ENCODE measurements around the gene C8A.

Gene C8A

DNA sequence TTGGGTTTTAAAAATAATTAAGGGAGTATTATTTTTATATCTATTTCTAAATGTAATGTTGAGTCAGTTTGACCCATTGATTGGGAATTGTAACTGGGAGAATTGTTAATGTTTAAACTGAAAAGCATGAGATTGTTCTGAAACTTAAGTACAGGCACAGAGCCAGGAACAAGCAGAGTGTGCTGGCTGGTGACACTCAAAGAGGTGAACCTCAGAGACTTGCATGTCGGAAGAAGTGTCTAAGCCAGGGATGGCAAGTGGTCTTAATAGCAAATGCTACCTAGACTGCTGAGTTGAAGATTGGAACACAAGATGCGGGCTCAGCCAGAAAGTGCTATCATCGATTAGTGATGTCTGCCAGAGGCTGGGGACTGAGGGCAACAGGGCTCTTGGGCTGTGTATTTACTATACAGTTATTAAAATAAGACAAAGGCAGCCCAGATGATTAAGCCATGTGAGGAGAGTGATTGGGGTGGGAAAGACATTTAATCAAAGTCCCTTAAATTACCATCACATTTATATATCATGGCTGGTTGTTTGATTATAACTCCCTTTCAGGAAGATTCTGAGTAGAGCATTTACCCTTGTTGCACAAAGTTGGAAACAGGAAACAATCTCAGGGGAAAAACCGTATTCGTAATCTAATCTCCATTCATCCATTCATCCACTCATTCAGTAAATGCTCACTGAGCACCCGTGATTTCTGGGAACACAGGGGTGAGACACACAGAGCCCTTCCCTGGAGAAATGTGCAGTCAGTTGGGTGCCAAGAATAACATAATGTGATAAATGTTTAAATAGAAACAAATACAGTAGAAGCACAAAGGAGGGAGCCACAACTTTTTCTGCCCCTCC lies 42.8 kb downstream of the C8A start:
- no peak for DNase-seq

DNA sequence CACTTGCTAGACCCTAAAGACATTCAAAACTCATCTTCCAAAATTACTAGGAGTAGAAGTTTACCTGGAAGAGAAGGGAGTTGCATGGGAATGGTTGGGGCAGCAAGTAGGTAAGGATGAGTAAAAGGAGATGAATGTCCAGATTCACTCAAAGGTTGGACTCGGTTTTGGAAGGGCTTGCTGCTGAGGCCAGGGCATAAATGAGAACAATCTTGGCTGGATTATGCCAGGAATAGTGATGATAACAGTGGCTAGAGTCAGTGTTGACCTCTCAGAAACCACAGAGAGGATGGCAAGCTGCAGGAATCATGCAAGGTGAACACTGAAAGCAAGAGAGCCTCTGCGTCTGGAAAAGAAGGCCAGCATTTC lies 43.4 kb downstream of the C8A start:
- no peak for DNase-seq

DNA sequence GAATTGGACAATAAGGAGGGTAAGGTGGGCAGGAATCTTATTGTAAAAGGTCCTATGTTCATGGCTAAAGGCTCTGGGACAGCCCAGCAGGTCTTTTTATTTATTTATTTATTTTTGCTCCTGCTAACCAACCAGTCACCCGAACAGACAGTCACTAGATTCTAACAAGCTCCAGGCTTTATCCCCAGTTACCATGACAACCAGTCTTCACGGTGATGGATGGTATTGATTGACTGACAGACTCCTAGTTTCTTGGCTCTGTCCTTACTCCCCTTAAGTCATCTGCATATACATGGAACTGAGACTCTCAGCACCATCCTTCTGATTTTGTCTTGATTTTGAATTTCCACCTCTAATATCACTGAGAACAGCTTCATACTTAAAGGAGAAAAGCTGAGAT lies 44.3 kb downstream of the C8A start:
- DNase-seq = no peak

DNA sequence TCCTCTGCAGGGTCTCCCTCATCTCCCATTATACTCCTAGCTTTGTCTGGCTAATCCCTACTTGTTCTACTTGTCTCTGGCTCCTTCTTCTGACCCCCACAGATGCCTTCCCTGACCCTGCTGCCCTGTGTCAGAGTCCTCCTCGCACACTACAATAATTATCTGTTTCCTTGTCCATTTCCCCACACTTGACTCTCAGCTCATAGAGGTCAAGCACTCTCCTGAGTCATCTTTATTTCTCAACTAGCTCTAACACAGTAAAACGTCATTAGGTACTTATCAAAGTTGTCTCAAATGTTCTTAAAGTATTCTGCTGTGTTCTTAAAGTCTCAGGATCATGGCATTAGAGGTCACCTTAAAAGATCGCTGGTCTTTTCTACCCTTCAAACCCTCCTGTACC lies 47.1 kb downstream of the C8A start:
- no peak for DNase-seq

DNA sequence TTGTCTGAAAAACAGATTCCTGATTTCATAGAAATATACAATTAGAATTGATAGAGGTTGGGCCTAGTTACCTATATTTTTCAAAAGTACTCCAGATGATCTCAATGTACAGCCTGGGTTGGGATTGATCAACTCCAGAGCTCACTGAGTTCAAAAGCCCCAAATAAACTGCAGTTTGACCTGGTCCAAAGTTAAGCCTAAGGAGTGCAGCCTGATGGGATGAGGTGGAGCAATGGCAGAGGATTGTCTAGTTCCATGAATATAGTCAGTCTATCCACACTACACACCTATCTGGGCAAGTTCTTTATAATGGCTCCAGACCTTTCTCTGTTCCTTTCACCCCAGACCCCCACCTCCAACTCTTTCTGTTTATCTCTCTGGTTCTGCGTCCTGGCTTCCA lies 49.2 kb downstream of the C8A start:
- no peak for DNase-seq

DNA sequence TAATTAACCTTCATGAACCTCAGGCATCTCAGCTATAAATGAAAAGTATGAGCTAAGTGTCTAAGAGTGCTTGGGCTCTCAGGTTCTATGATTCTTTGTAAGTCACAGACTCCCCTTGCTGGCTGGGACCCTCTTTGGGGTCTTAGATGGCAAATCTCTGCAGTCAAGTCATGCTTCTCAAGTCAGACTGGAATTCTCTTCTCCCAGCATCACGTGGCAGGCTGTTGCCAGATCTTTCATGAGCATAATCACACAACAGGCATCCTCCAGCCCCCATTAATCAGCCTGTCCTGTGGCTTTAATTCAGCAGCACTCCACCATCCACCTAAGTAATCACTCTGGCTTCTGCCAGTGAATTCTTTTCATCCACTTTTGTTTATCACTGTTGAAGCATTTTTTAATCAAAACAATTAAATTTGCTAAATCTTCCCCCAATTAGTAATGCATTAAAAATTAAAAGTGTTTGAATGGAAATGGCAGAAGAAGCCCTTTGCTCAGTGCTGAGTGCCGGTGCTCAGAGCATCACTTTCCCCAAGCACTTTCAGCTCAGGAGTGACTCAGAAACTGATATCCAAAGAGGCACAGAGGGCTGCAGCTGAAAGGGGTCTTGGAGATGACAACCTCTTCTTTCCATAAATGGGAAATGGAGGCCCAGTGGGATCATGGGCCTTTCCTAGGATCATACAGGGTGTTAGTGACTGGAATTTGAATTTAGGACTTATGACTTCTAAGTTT lies 50.2 kb downstream of the C8A start:
- no peak for DNase-seq

DNA sequence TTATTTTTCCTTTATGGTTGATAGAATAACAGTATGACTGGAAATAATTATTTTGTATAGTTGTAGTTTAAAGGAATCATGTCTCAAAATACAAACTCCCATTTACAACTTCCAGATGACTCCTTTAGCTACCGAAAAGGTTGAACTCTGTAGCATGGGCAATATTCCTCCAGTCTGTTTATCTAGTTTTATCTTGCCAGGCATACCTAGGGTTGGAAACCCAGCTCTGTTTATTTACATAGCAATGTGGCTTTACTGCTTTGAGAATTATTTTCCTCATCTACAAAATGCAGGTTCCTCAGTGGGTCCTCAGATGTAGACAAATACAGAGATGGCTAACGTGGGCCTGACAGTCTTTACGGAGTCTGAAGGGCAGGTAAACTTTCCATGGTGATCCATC lies 51.1 kb downstream of the C8A start:
- no peak for DNase-seq

DNA sequence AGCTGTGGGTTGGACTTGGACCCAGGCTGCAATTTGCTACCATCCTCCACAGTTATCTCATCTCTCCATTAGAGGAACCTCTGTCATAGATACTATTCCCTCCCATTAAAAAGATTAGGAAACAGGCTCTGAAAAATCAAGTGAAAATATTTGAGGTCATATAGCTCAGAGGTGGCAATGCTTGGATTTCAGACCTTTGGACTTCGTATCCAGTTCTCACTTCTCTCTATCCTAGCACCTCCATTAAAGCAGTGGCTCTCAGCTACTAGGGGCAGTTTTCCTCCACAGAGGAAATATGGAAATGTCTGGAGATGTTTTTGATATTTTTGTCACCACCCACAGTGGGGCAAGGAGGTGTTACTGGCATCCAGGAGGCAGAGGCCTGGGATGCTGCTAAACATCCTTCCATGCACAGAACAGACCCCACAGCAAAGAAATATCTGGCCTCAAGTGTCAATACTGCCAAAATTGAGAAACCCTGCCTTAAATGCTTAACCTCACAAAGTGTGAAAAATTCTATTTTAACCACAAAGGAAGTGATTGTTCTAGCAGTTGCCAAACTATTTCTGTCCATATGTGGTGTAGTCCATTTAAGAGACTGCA lies 54.1 kb downstream of the C8A start:
- no peak for DNase-seq

DNA sequence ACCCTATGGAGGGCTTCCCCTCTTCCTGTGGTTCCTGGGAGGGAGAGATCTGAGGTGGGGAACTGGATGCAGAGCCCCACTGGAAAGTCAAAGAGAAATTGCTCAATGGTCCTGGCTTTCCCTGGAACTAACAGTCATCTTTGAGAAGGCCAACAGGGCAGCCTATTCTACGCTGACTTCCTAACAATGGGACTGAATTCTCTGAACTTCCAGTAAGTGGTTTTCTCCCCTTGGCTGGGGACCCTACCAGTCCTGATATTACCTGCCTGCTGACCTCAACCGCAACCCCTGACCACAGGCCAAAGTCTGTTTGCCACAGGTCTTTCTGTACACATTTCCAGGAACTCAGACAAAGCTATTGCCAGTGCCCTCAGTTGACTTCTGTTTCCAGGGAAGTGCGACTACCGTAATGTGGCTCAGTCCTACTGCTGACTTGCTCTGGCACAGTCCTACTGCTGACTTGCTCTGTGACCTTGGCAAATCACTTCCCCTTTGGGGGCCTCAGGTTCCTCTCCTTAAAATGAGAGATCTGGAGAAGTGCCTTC lies 55.9 kb downstream of the C8A start:
- no peak for DNase-seq

DNA sequence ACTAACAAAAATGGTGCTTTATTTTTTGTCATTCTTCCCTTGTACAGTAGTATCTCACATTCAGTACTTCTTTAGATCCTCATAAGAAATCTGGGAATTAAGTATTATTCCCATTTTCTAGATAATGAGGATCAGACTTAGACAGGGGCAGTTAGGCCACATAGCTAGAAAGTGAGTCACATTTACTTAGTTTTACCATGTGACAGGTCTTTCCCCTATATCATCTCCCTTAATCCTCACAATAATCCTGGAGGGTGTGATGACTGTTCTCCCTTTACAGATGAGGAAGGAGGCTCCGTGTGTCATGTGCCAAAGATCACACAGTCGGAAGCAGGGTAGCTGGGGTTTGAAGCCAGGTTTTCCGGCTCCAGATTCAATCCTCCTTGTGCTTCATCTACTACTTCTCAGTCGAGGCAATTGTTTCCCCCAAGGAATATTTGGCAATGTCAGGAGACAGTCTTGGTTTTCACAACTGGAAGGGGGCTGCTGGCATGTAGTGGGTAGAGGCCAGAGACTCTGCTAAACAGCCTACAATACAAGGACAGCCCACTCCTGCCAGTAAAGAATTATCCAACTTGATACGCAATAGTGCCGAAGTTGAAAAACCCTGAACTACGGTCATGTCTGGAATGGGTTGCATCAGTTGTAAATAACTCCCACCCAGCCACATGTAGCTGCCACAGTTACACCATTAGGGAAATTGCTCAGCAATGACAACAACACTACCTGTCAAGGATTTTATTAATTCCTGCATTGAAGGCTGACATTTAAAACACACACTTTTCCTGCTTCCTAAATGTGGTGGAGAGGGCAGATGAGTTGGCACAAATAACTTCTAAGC lies 56.7 kb downstream of the C8A start:
- no peak for DNase-seq

DNA sequence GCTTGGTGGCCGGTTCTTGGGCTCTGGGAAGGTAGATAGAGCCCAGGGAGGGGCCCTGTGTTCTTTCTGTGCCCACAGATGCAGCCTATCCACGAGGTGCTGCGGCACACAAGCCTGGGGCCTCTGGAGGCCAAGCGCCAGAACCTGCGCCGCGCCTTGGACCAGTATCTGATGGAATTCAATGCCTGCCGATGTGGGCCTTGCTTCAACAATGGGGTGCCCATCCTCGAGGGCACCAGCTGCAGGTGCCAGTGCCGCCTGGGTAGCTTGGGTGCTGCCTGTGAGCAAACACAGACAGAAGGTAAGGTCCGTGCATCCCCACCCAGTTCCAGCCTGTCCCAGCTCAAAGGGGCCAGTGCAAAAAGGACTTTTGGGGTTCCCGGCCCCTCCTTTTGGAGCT lies 57.7 kb downstream of the C8A start:
- DNase-seq = no peak

DNA sequence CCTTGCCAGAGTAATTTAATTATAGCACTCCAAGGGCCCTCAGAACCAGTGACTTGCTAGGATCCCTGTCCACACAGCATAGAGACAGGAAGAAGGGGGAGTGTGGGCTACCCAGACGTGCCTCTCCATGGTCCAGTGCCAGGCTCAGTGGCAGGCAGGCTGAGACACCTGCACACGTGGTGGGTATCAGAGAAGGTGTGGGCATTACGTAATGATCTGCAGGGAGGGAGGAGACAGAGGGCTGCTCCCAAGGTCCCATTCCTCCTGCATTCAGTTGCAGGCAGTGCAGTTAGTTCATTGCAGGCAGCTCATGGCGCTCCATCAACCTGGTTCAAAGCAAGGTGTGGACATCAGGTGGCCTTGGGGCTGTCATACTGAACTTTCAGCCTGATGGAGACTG lies 61.4 kb downstream of the C8A start:
- DNase-seq = peak; percentile 77

DNA sequence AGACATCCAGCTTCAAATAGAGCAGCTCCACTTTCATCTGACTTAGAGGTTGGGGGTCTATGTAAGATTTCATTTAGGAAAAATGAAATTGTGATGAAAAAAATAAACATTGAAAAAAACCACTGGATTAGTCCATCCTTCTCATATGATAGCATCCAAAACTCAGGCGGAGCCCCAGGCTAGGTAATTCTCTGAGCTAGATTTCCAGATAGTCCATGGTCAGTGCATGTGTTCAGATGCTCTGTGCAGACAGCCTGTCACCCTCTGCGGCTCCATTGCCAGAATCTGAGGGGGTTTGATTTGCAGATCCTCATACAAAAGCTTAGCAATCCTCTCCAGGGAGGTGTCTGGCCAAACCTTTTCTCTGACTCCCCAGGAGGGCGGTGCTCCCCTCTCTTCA lies 62.0 kb downstream of the C8A start:
- DNase-seq = no peak

DNA sequence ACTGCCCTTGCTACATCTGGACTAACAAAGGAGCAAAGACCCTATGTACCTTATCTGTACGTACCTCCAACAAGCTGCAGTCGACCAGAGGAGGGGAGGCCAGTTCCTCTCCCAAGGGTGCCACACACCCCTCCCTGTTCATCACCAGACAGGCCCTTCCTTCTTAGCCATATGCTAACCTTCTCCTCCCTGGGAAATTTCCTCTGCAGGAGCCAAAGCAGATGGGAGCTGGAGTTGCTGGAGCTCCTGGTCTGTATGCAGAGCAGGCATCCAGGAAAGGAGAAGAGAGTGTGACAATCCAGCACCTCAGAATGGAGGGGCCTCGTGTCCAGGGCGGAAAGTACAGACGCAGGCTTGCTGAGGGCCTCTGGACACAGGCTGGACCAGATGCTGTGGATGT lies 62.8 kb downstream of the C8A start:
- DNase-seq = no peak

DNA sequence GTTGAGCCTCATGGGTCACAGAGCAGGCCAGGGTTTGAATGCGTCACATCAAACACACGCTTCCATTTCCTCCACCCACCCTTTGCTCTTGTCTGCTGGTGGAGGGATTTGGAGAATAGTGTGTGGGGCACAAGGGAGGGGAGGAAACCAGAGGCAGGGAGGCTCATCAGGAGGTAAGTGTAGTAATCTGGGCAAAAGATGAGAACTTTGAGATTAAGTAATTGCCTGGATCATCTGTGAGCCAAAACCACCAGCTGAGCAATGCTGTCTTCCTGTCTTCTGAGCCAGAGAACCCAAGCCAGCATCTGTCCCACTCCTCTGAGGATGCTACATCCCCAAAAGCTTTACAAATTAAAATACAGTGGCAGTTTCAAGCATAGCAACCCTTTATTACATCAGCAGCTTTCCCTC lies 66.0 kb downstream of the C8A start:
- DNase-seq = no peak

DNA sequence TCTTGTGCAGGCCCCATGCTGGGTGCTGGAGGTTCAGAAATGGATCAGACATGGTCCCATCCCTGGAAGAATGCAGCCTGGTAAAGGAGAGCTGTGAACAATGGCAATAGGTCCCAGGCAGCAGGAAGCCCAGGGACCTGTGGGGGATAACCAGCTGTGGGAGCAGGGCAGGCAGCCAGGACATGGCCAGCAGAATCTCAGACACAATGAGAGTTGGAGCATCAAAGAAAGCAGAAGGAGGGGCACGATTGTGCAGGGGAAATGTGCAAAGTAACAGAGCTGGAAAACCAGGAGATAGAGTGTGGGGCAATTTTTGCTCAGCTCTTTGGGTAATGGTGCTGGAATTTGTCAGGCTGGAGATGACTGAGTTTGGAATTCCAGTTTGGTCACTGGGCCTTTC lies 66.9 kb downstream of the C8A start:
- no peak for DNase-seq

DNA sequence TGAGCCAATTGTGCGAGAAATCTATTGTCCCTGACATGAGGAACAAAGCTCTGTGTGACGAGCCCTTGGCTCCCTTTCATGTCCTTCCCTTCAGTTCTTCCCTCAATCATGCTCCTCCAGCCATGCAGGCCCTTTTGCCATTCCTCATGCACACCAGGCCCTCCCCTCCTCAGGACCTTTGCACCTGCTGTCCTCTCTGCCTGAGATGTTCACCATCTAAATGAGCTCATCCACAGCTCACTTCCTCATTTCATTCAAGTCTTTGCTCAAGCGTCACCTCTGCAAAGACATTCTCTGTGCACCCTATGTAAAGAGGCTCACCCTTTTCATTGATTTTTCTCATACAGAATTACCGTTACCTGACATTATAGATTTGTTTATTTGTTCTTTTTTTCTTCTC lies 67.5 kb downstream of the C8A start:
- no peak for DNase-seq

DNA sequence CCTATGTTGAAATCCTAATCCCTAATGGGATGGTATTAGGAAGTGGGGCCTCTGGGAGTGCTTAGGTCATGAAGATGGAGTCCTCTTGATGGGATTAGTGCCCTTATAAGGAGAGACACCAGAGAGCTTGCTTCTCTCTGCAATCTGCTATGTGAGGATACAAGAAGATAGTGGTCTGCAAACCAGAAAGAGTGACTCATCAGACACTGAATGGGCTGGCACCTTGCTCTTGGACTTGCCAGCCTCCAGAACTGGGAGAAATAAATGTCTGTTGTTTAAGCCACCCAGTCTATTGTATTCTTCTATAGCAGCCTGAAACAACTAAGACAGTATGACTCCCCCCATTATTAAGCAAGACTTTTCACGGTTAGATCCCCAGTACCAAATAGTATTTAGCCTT lies 67.9 kb downstream of the C8A start:
- DNase-seq = no peak

DNA sequence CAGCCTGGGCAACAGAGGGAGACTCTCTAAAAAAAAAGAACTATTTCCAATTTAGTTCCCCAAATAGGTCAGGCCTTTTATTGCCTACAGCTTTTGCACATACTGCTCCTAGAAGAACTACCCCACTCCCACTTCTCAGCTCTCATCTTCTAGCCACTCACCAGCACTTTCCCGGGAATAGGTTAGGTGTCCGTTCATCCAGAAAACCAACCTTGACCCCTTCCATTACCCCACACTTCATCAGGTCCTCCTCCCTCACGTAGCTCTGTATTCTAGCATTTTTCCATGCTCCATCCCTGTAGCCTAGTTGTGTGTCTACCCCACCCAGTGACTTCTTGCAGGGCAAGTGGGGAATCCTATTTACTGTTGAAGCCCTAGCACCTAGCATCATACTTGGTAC lies 68.6 kb downstream of the C8A start:
- DNase-seq = no peak

DNA sequence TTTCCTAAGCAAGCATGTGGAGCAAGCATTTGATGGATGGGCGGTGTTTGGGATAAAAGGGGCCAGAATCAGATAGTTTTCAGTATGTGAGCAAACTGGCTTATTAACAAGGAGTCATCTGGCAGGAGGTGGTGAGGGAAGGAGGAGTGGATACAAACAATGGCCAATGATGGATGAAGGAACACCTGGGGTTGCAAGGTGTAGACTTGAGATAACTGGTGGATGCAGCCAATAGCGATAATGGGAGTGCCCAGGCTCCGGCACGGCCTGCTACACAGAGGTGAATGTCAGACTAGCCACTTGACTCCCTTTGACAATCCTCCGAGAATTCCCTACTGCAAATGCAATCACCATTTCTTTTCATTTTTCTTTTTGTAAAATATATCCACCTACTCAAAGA lies 69.5 kb downstream of the C8A start:
- DNase-seq = no peak

DNA sequence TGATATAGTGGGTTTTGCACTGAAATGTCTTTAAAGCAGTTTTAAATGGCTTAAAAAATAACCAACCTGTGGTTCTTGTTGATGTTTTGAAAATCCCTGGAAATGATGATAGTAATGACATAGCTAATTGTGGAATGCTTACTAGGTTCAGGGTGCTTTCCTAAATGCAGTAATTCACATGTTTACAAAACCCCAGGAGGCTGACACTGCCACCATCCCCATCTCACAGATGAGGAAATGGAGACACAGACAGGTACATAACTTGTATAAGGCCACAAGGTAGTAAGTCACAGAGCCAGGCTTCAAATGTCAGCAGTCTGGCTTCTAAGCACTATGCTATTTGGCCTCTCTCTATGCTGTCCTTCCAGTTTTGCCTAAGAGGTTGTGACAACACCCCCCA lies 70.6 kb downstream of the C8A start:
- no peak for DNase-seq

DNA sequence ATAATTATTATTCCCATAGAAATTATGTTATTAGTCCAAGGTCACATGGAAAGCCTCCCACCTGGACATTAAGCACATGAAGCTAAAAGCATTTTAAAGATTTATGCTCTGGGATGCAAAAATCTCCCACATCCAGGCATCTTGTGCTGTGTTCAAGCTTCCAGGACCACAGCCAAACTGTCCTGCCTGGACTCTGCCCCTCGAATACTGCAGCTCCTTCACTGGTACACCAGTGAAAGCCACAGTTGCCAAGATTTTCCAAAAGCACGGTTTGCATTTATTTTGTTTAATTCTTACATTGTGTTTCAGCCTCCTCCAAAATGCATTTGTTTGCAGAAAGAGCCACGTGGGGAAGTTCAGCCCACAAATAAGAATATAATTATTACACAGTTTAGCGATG lies 72.6 kb downstream of the C8A start:
- DNase-seq = no peak

DNA sequence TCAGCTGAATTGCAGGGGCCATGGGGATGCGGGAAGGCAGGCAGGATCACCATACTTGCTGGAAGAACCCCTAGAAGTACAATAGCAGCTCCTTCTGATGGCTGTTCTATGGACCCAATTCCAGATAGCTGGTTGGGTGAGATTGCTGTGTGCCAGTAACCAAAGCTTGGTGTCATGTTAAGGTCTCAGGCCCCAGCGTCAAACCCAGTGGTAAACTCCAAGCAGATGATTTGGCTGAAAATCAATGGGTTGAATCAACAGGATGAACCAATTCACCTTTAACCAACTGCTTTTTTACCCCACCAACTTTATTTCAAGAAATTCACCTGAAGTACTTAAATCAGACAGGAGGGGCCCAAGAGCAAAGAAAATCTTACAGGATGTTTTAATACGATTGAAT lies 73.4 kb downstream of the C8A start:
- no peak for DNase-seq
